Right lobe of liver (tissue), 4 donors: ENCODE results near the gene CLP1.

Experiments
- POLR2A ChIP-seq: fragments of 450-650 bp; IDR thresholded peaks from one replicate; pipeline ENCODE4 v1.6.1; 2017; ENCODE audit warnings: antibody characterized with exemption, mild to moderate bottlenecking
- TF ChIP-seq, protein P1 (sequence below), 4 donors: fragments of 200-600 bp in 3 of 4; fragments of 450-650 bp in 1 of 4; IDR thresholded peaks; one replicate each; pipeline versions ENCODE4 v1.5.1 to v1.8.0; 2016 to 2022; ENCODE audit warnings: antibody characterized with exemption in 4 of 4, mild to moderate bottlenecking in 2 of 4
- donor health status: DM: no; HTN: no; CAD: no.
- donor health status: DM: no; HTN: no; CAD: no.
- donor health status: DM: no; HTN: yes; CAD: no.

DNA sequence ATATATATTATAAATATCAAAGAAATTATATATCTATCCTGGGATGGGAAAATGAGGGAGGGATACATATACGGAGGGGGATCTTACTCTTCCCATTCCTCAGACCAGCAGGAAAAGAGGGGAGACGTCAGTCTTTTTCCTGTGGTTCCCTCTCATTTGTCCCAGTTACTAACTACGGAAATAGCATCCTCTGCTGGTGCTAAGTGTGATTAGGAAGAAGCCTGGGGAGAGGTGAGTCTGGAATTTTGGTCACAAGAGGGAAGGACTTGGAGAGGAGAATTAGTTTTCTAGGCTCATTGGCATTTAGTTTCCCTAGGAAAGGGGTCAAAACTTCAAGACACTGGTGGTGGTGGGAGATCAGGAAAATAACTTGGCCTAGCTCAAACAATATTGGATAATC is 42.9 kb downstream of the CLP1 start:
- TF ChIP-seq, protein P1, sequence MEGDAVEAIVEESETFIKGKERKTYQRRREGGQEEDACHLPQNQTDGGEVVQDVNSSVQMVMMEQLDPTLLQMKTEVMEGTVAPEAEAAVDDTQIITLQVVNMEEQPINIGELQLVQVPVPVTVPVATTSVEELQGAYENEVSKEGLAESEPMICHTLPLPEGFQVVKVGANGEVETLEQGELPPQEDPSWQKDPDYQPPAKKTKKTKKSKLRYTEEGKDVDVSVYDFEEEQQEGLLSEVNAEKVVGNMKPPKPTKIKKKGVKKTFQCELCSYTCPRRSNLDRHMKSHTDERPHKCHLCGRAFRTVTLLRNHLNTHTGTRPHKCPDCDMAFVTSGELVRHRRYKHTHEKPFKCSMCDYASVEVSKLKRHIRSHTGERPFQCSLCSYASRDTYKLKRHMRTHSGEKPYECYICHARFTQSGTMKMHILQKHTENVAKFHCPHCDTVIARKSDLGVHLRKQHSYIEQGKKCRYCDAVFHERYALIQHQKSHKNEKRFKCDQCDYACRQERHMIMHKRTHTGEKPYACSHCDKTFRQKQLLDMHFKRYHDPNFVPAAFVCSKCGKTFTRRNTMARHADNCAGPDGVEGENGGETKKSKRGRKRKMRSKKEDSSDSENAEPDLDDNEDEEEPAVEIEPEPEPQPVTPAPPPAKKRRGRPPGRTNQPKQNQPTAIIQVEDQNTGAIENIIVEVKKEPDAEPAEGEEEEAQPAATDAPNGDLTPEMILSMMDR (IDR thresholded peaks at IDR 0.05) = no peak
- TF ChIP-seq POLR2A = no peak
